IMR-90 (cell line): ENCODE measurements around the gene MFSD12. TPM values are rescaled to one million over a fixed set of nuclear protein-coding genes. Genes with fewer than 3 reads are reported as not detected.
A peak's percentile ranks its signal among the peaks of the same experiment; 100 is the strongest.

Experiments
- ATAC-seq: fragments of 200-7000 bp; cut with Tn5 transposase; 2 replicates; pipeline ENCODE4 v1.9.1; 2020; ENCODE audit warnings: low read depth, mild to moderate bottlenecking, moderate library complexity
- BruUV-seq: library from RNA; stranded (reverse); fragments of 400-500 nt; replicated peaks from 2 replicates; lab custom pipeline; 2021; lab: Mats Ljungman, UMichigan
- CTCF ChIA-PET: fragments of 300-600 bp; formaldehyde crosslinking; extraction: SDS; loops from one replicate; lab custom pipeline; 2021; ENCODE audit warnings: antibody characterized with exemption; lab: Yijun Ruan, JAX
- POLR2A ChIA-PET: fragments of 300-600 bp; sonication (Branson Sonifier 250); formaldehyde crosslinking; loops from one replicate; lab custom pipeline; 2022; ENCODE audit warnings: antibody characterized with exemption; ENCODE audit not compliant: unreplicated experiment; lab: Charles Lee
- DNase-seq: peaks from one replicate; pipeline ENCODE4 v3.0.0; 2013
- H2AFZ ChIP-seq: replicated peaks from 2 replicates; pipeline ENCODE3; 2013; ENCODE audit warnings: low read length, mild to moderate bottlenecking; ENCODE audit not compliant: poor library complexity
- H2AK5ac ChIP-seq: 2 replicates; pipeline ENCODE4 v1.6.1; 2013; ENCODE audit warnings: low read depth, low read length, inconsistent platforms
- H2AK9ac ChIP-seq: replicated peaks from 2 replicates; pipeline ENCODE3; 2013; ENCODE audit warnings: mild to moderate bottlenecking, low read depth, low read length, moderate library complexity; ENCODE audit not compliant: poor library complexity
- H2BK120ac ChIP-seq: 2 replicates; pipeline ENCODE4 v1.6.1; 2013; ENCODE audit warnings: low read depth, low read length, inconsistent platforms
- H2BK15ac ChIP-seq: 3 replicates; pipeline ENCODE4 v1.6.1; 2013; ENCODE audit warnings: low read depth, low read length, inconsistent platforms
- H2BK20ac ChIP-seq: 2 replicates; pipeline ENCODE4 v1.6.1; 2013; ENCODE audit warnings: low read depth, mild to moderate bottlenecking, inconsistent platforms, low read length, moderate library complexity
- H2BK5ac ChIP-seq: 2 replicates; pipeline ENCODE4 v1.6.1; 2013; ENCODE audit warnings: mild to moderate bottlenecking, low read depth, low read length, inconsistent platforms; ENCODE audit not compliant: poor library complexity, severe bottlenecking
- H3K14ac ChIP-seq: replicated peaks from 2 replicates; pipeline ENCODE4 v1.6.1; 2013; ENCODE audit warnings: low read depth, low read length, inconsistent platforms
- H3K18ac ChIP-seq: 2 replicates; pipeline ENCODE4 v1.6.1; 2013; ENCODE audit warnings: low read depth, low read length, control low read depth
- H3K23ac ChIP-seq: 2 replicates; pipeline ENCODE4 v1.6.1; 2013; ENCODE audit warnings: low read depth, low read length, inconsistent platforms
- H3K27ac ChIP-seq: 2 replicates; pipeline ENCODE4 v1.5.1; 2013; ENCODE audit warnings: mild to moderate bottlenecking, control low read depth, low read length; ENCODE audit not compliant: insufficient read depth
- H3K27me3 ChIP-seq: 2 replicates; pipeline ENCODE4 v1.6.1; 2013; ENCODE audit warnings: low read length; ENCODE audit not compliant: control insufficient read depth, insufficient read depth
- H3K36me3 ChIP-seq: 2 replicates; pipeline ENCODE4 v1.6.1; 2013; ENCODE audit warnings: low read length, mixed read lengths; ENCODE audit not compliant: control insufficient read depth, insufficient read depth
- H3K4ac ChIP-seq: 2 replicates; pipeline ENCODE4 v1.6.1; 2013; ENCODE audit warnings: low read depth, low read length, inconsistent platforms
- H3K4me1 ChIP-seq: 2 replicates; pipeline ENCODE4 v1.6.1; 2013; ENCODE audit warnings: low read length, mixed read lengths; ENCODE audit not compliant: control insufficient read depth, insufficient read depth
- H3K4me2 ChIP-seq: 2 replicates; pipeline ENCODE4 v1.6.1; 2013; ENCODE audit warnings: low read depth, mild to moderate bottlenecking, control low read depth, low read length, moderate library complexity
- H3K4me3 ChIP-seq: 2 replicates; pipeline ENCODE4 v1.5.1; 2013; ENCODE audit warnings: low read depth, mild to moderate bottlenecking, control low read depth, low read length, moderate library complexity; ENCODE audit not compliant: insufficient read depth
- H3K56ac ChIP-seq: 2 replicates; pipeline ENCODE4 v1.6.1; 2013; ENCODE audit warnings: low read length, inconsistent platforms; ENCODE audit not compliant: insufficient read depth; ENCODE audit errors: extremely low read depth
- H3K79me1 ChIP-seq, 2 experiments: 2 replicates each; pipeline ENCODE4 v1.6.1; 2013; ENCODE audit warnings: low read length in 2 of 2, inconsistent platforms in 1 of 2, low read depth in 1 of 2
- H3K9ac ChIP-seq: 2 replicates; pipeline ENCODE4 v1.6.1; 2013; ENCODE audit warnings: low read depth, low read length, control low read depth
- H3K9me1 ChIP-seq: 2 replicates; pipeline ENCODE4 v1.6.1; 2013; ENCODE audit warnings: low read length, inconsistent platforms; ENCODE audit not compliant: insufficient read depth
- H3K9me3 ChIP-seq: 2 replicates; pipeline ENCODE4 v1.6.1; 2013; ENCODE audit warnings: low read length; ENCODE audit not compliant: control insufficient read depth, insufficient read depth
- H4K20me1 ChIP-seq: 2 replicates; pipeline ENCODE4 v1.6.1; 2013; ENCODE audit warnings: low read length, inconsistent platforms; ENCODE audit not compliant: insufficient read depth
- H4K5ac ChIP-seq: 2 replicates; pipeline ENCODE4 v1.6.1; 2013; ENCODE audit warnings: mild to moderate bottlenecking, low read depth, low read length, control low read depth
- H4K8ac ChIP-seq, 2 experiments: 2 replicates each; pipeline ENCODE4 v1.6.1; 2013; ENCODE audit warnings: low read depth in 2 of 2, low read length in 2 of 2, control low read depth in 1 of 2, inconsistent platforms in 1 of 2
- H4K91ac ChIP-seq: 2 replicates; pipeline ENCODE4 v1.6.1; 2013; ENCODE audit warnings: low read depth, low read length, inconsistent platforms; ENCODE audit not compliant: insufficient read depth
- BHLHE40 ChIP-seq: fragments of 150-350 bp; IDR thresholded peaks from 2 replicates; pipeline ENCODE4 v1.6.1; 2016; ENCODE audit warnings: mild to moderate bottlenecking, low read depth, low read length
- CEBPB ChIP-seq: IDR thresholded peaks from 2 replicates; pipeline ENCODE4 v1.6.1; 2012; ENCODE audit warnings: low read depth, low read length, improper control_type of control experiment
- CHD1 ChIP-seq: IDR thresholded peaks from 2 replicates; pipeline ENCODE4 v1.6.1; 2012; ENCODE audit warnings: low read depth, low read length, improper control_type of control experiment
- CTCF ChIP-seq: conservative IDR thresholded peaks from 2 replicates; pipeline ENCODE4 v1.5.1; 2012; ENCODE audit warnings: mild to moderate bottlenecking, low read depth, low read length, improper control_type of control experiment
- FOS ChIP-seq: fragments of 150-350 bp; IDR thresholded peaks from 2 replicates; pipeline ENCODE4 v1.6.1; 2016; ENCODE audit warnings: low read depth, low read length
- MAFK ChIP-seq: IDR thresholded peaks from 2 replicates; pipeline ENCODE4 v1.6.1; 2012; ENCODE audit warnings: low read depth, low read length, improper control_type of control experiment
- MXI1 ChIP-seq: IDR thresholded peaks from 2 replicates; pipeline ENCODE4 v1.6.1; 2012; ENCODE audit warnings: low read depth, mild to moderate bottlenecking, low read length, moderate library complexity, borderline replicate concordance
- NFE2L2 ChIP-seq: fragments of 150-350 bp; IDR thresholded peaks from 2 replicates; pipeline ENCODE4 v1.6.1; 2016; ENCODE audit warnings: low read depth, mild to moderate bottlenecking, low read length
- POLR2A ChIP-seq: IDR thresholded peaks from 2 replicates; pipeline ENCODE4 v1.6.1; 2012; ENCODE audit warnings: mild to moderate bottlenecking, low read depth, low read length
- RAD21 ChIP-seq: IDR thresholded peaks from 2 replicates; pipeline ENCODE4 v1.6.1; 2012; ENCODE audit warnings: low read length, improper control_type of control experiment
- RCOR1 ChIP-seq: IDR thresholded peaks from 2 replicates; pipeline ENCODE4 v1.6.1; 2012; ENCODE audit warnings: mild to moderate bottlenecking, low read length, improper control_type of control experiment; ENCODE audit not compliant: insufficient replicate concordance
- SMC3 ChIP-seq: fragments of 150-350 bp; IDR thresholded peaks from 2 replicates; pipeline ENCODE4 v1.6.1; 2016; ENCODE audit warnings: low read depth, mild to moderate bottlenecking, antibody characterized with exemption, low read length, moderate library complexity
- WGBS, 2 experiments: methylation state at CpG; one replicate each; pipeline versions ENCODE4 v1.1.5 to v1.1.7; 2013; ENCODE audit warnings: missing lambda C conversion rate in 2 of 2; ENCODE audit not compliant: insufficient read length in 1 of 2; ENCODE audit errors: extremely low coverage in 2 of 2; 5-methylcytosine and 5-hydroxymethylcytosine counted together
- dilution Hi-C: fragments of 300-500 bp; cut with HindIII; formaldehyde crosslinking; loops from one replicate; pipeline ENCODE4 v1.14.3; 2018; ENCODE audit warnings: low sequenced_read_pairs; ENCODE audit not compliant: unreplicated experiment
- in situ Hi-C: fragments of 300-500 bp; cut with MboI; formaldehyde crosslinking; loops from 3 replicates; pipeline ENCODE4 v1.14.3; 2019; ENCODE audit warnings: low sequenced_read_pairs, inconsistent platforms, mixed read lengths
- intact Hi-C: fragments of 100-400 bp; cut with micrococcal nuclease; formaldehyde crosslinking; loops from 2 replicates; pipeline ENCODE4 v1.10.0; 2022
- polyA plus RNA-seq, 3 experiments: library from polyadenylated mRNA; depleted of rRNA; stranded (reverse); fragments of >200 nt; gene quantifications; 2 replicates each; pipeline ENCODE4 v1.2.3, GENCODE V29; 2012; ENCODE audit warnings: low replicate concordance in 1 of 3
- total RNA-seq: library from RNA; depleted of rRNA; stranded (reverse); fragments of >200 nt; gene quantifications from 2 replicates; pipeline ENCODE4 v1.2.3, GENCODE V29; 2012
- TF ChIP-seq, protein P1 (sequence below): fragments of 150-350 bp; IDR thresholded peaks from 2 replicates; pipeline ENCODE4 v1.6.1; 2016; ENCODE audit warnings: low read depth, mild to moderate bottlenecking, low read length, moderate library complexity, borderline replicate concordance

The MFSD12 gene
- total and polyA plus RNA-seq, 2 of the 4 experiments (the other 2 are of a cell fraction), result 20.4 to 77.2 TPM

GRCh38 chr19:3565139-3565538 lies 7.8 kb upstream of the MFSD12 start:
- Histone ChIP-seq H2AFZ (no peak overlapping the region), H2BK20ac (no peak overlapping the region), H4K91ac (no peak overlapping the region; the same call in 1 of the 2 replicates), H3K4ac (no peak overlapping the region), H3K9me3 (no peaks in the 10 kb centered on the region), H3K18ac (no peak overlapping the region), H3K4me3 (no peak overlapping the region), H3K9ac (no peak overlapping the region), H4K20me1 (no peaks in the 10 kb centered on the region), H3K14ac (no peak overlapping the region), H3K36me3 (no peaks in the 10 kb centered on the region), H4K8ac (no peak overlapping the region), H3K27me3 (no peaks in the 10 kb centered on the region), H3K79me1 (no peaks in the 10 kb centered on the region), H2AK9ac (peak overlapping the region; percentile 37), H3K23ac (no peak overlapping the region), H3K27ac (no peak overlapping the region), H4K5ac (no peak overlapping the region), H2BK120ac (no peak overlapping the region), H3K4me2 (no peak overlapping the region), H3K9me1 (0 out of 2 replicates have a peak, but pooled peaks cover 3% of the 10 kb centered on the region), H2BK15ac (no peak overlapping the region), H2AK5ac (peak overlapping the region; percentile 16; the same call in 1 of the 2 replicates), H2BK5ac (no peak overlapping the region), H3K56ac (no peak overlapping the region), H3K4me1 (no peaks in the 10 kb centered on the region)
- POLR2A ChIA-PET, result no interaction called here
- 85% methylated on average over 16 of the region's 19 CpGs; no CpG with 5 or more reads in 1 of the 2 experiments for WGBS, 2 experiments
- no TSS peak for BruUV-seq
- peak; percentile 28 for DNase-seq
- intact Hi-C loops (no loop called here), in situ Hi-C loops (no loop called here), dilution Hi-C loops (no loop called here)
- TF ChIP-seq MXI1 (no peak), CTCF (no peak), MAFK (no peak), POLR2A (no peak), CHD1 (no peak), SMC3 (no peak), CEBPB (no peak), BHLHE40 (no peak), RCOR1 (no peak), FOS (no peak), RAD21 (no peak), NFE2L2 (no peak)
- TF ChIP-seq, protein P1, sequence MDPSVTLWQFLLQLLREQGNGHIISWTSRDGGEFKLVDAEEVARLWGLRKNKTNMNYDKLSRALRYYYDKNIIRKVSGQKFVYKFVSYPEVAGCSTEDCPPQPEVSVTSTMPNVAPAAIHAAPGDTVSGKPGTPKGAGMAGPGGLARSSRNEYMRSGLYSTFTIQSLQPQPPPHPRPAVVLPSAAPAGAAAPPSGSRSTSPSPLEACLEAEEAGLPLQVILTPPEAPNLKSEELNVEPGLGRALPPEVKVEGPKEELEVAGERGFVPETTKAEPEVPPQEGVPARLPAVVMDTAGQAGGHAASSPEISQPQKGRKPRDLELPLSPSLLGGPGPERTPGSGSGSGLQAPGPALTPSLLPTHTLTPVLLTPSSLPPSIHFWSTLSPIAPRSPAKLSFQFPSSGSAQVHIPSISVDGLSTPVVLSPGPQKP, result no peak
- ATAC-seq, result no peak
- CTCF ChIA-PET, result interaction anchor here (0.6 kb wide), 1 partner anchor 605 kb away, joined by 4 read pairs; no protein-coding TSS in a partner anchor
